Coronary artery (tissue), 2 donors: ENCODE measurements around the gene CMKLR1.

Experiments
- DNase-seq: peaks from one replicate; pipeline ENCODE4 v3.0.0-alpha.2; 2017; ENCODE audit warnings: low spot score
- H3K27ac ChIP-seq, 2 donors: fragments of 200-600 bp; sonication (generic); one replicate each; pipeline ENCODE4 v1.5.1; 2016 to 2019
- H3K4me3 ChIP-seq: fragments of 200-600 bp; sonication (generic); 2 replicates; pipeline ENCODE4 v1.5.1; 2016; ENCODE audit warnings: mild to moderate bottlenecking, moderate library complexity
- TF ChIP-seq, protein P1 (sequence below): fragments of 200-600 bp; sonication (generic); IDR thresholded peaks from one replicate; pipeline ENCODE4 v1.5.1; 2019; ENCODE audit warnings: antibody characterized with exemption

The CMKLR1 gene

DNA sequence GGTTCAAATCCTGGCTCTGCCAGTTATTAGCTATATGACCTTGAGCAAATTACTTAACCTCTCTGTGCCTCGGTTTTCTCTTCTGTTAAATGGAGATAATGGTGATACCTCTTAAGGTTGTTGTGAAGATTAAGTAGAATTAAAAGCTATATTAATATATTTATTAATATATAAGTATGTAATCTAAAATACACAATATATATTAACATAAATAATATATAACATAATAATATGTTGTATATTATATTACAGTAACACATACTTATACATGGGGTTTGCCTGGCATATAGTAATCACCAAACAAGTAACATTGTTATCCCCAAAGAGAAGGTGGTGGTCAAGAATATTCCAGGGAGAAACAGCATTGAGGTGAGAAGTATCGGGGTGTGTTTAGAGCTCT is 92.0 kb downstream of the CMKLR1 start:
- Histone ChIP-seq H3K4me3 (no peak overlapping the region), H3K27ac (no peak overlapping the region)
- TF ChIP-seq, protein P1, sequence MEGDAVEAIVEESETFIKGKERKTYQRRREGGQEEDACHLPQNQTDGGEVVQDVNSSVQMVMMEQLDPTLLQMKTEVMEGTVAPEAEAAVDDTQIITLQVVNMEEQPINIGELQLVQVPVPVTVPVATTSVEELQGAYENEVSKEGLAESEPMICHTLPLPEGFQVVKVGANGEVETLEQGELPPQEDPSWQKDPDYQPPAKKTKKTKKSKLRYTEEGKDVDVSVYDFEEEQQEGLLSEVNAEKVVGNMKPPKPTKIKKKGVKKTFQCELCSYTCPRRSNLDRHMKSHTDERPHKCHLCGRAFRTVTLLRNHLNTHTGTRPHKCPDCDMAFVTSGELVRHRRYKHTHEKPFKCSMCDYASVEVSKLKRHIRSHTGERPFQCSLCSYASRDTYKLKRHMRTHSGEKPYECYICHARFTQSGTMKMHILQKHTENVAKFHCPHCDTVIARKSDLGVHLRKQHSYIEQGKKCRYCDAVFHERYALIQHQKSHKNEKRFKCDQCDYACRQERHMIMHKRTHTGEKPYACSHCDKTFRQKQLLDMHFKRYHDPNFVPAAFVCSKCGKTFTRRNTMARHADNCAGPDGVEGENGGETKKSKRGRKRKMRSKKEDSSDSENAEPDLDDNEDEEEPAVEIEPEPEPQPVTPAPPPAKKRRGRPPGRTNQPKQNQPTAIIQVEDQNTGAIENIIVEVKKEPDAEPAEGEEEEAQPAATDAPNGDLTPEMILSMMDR, result no peak
- no peak for DNase-seq

DNA sequence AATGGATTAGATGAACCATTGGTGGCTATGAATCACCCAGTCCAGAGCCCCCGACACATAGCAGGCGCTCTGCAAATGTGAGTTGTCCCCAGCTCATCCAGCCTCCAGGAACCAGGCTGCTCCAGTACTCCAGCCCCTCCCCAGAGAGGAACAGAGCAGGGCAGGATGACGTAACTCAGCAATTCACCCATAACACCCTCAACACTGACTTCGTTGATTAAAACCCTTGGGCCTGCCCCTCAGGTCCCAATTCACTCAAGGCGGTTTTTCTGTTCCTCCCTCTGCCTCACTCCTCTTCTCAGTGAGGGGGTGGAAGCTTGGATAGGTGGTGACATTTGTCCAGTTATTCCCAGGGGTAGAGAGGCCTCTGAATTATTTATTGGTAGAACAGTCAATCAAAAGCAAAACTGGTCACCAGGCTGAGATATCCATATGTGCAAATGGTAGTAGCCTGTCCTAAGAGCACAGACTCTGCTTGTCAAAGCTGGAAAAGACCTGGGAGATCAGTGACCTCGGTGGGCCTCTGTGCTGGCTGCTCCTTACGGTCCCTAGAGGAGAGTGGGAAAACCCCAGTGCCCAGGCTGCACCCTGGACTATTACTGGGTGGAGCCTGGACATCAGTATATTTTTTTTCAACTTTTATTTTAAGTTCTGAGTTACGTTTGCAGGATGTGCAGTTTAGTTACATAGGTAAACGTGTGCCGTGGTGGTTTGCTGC is 97.0 kb downstream of the CMKLR1 start:
- no peak overlapping the region for H3K27ac ChIP-seq
- TF ChIP-seq, protein P1, result no peak
- no peak for DNase-seq
- no peak overlapping the region for H3K4me3 ChIP-seq

DNA sequence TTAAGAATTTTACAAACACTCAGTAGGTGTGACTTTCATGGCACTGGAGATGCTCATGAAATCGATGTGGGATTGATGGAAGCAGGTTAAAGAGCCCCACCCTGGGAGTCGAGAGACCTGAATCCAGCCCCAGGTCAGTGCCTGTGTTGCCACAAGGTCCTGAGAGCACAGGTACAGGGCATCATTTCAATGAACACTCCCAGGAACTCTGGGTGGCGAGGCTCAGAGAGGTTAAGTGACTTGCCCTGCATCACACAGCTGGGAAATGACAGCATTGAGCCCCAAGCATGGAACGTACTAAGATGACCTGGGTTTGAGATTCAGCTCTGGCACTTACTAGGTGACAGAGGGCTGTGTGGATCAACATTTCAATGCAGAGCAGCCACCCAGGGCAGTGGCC is 98.2 kb downstream of the CMKLR1 start:
- TF ChIP-seq, protein P1, result no peak
- Histone ChIP-seq H3K27ac (no peak overlapping the region), H3K4me3 (no peak overlapping the region)
- no peak for DNase-seq

DNA sequence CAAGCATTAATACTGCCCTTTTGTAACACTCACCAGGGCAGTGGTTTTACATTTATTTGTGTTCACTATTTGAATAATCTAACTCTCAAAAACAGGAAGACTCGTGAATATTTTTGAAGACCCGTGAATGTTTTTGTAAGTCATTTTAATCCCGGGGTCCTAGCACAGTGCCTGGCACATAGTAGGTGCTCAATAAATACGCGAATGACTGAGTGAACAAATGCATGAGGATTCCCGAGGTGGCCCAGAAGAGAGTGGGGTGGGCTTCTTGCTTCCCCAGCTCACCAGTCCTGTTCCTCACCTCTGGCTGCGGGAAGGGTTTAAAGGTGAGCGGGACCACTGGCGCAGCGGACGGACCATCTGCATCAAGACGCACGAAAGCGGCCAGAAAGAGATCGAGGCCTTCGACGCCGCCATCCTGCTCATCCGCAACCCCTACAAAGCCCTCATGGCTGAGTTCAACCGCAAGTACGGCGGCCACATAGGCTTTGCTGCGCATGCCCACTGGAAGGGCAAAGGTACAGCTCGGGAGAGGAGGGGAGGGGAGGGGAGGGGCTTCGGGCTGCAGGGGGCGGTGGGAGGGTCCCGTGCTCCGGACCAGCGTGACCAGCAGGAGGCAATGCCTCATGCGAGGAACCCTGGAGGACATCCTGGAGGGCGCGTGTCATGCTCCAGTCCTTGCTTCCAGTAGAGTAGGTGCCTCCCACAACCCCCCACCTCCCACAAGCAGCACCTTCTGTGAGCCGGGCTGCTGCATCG is 98.9 kb downstream of the CMKLR1 start:
- no peak overlapping the region for H3K4me3 ChIP-seq
- no peak for DNase-seq
- H3K27ac ChIP-seq, result no peak overlapping the region
- TF ChIP-seq, protein P1, result no peak

DNA sequence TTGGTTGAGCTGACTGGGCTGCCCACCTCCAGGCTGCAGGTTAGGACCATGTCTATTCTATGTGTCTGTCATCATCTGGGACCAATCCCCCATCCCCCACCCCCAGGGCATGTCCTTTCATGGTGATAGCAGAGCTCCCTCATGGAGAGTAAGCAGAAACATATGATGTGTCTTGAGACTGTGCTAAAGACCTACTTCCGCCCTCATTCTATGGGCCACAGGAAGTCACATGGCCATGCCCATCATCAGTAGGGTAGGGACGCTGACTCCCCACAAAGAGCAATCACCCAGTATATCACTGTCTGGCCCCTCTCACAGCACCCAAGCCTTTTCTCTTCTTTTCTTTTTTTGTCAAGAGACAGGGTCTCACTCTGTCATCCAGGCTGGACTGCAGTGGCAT is 99.7 kb downstream of the CMKLR1 start:
- TF ChIP-seq, protein P1, result no peak
- H3K27ac ChIP-seq, result no peak overlapping the region
- DNase-seq, result no peak
- H3K4me3 ChIP-seq, result no peak overlapping the region

DNA sequence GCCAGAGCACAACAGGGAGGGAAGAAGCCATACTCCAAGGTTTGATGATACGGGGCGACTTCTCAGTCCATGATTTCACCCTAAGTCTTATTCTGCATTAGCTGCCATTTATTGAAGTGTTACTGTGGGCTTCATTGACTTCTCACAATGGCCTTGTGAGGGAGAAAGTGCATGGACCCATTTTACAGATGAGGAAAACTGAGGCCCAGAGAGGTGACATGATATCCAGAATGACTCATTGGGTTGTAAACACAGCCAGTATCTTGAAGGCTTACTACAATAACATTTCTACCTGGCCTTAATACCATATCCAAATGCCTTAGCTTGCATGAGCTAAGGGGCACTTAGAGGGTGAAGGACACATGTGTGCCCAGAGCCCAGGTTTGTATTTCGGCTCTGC is 100.6 kb downstream of the CMKLR1 start:
- no peak overlapping the region for H3K4me3 ChIP-seq
- TF ChIP-seq, protein P1, result no peak
- DNase-seq, result no peak
- H3K27ac ChIP-seq, result no peak overlapping the region
